Fibroblast of the aortic adventitia (primary cell): ENCODE results near the gene FRMD1. TPM values are rescaled to one million over a fixed set of nuclear protein-coding genes. Genes with fewer than 3 reads are reported as not detected.
A peak's percentile ranks its signal among the peaks of the same experiment; 100 is the strongest.

Experiments used
- DNase-seq: peaks from one replicate; pipeline ENCODE4 v3.0.0-alpha.2; 2010; ENCODE audit warnings: low read depth
- H3K4me3 ChIP-seq: 2 replicates; pipeline ENCODE4 v1.5.1; 2011; ENCODE audit warnings: low read depth, mild to moderate bottlenecking, control low read depth, low read length, moderate library complexity
- CTCF ChIP-seq: IDR thresholded peaks from 2 replicates; pipeline ENCODE4 v1.5.1; 2011; ENCODE audit warnings: mild to moderate bottlenecking, low read length, control low read depth, inconsistent platforms; ENCODE audit not compliant: insufficient read depth
- total RNA-seq: library from RNA; depleted of rRNA; stranded (reverse); fragments of >200 nt; gene quantifications from 2 replicates; pipeline ENCODE4 v1.2.3, GENCODE V29; 2012; ENCODE audit warnings: low replicate concordance

The FRMD1 gene
- total RNA-seq, 1 donor: not detected

- no peak for TF ChIP-seq CTCF
- no peak for DNase-seq
- no peak overlapping the region for H3K4me3 ChIP-seq
Measured at GRCh38 chr6:168013250-168013915, 65.6 kb downstream of the FRMD1 start.

GRCh38 chr6:168012431-168013249, 66.4 kb downstream of the FRMD1 start:
- no peak for TF ChIP-seq CTCF
- H3K4me3 ChIP-seq: no peak overlapping the region
- DNase-seq: no peak

GRCh38 chr6:168011291-168011690, 67.7 kb downstream of the FRMD1 start:
- DNase-seq: no peak
- no peak overlapping the region for H3K4me3 ChIP-seq
- no peak for TF ChIP-seq CTCF

- DNase-seq: no peak
- no peak for TF ChIP-seq CTCF
- no peak overlapping the region for H3K4me3 ChIP-seq
Measured at GRCh38 chr6:168009331-168009730, 69.7 kb downstream of the FRMD1 start.

- H3K4me3 ChIP-seq: no peak overlapping the region
- no peak for TF ChIP-seq CTCF
Measured at GRCh38 chr6:168007592-168008338, 71.2 kb downstream of the FRMD1 start.

GRCh38 chr6:168005796-168006195, 73.2 kb downstream of the FRMD1 start:
- H3K4me3 ChIP-seq: no peak overlapping the region
- TF ChIP-seq CTCF: no peak
- DNase-seq: no peak

More at GRCh38 chr6:168007592-168008338, 71.2 kb downstream of the FRMD1 start:
- peak; percentile 99 for DNase-seq
